Thyroid gland (tissue), 4 donors: ENCODE measurements around the gene THRB.

Experiments
- CTCF ChIP-seq, 6 experiments: fragments of 200-600 bp in 3 of 6; fragments of 450-650 bp in 3 of 6; sonication (generic) in 3 of 6; IDR thresholded peaks; one replicate each; pipeline ENCODE4 v1.5.1; 2016 to 2019; ENCODE audit warnings: antibody characterized with exemption in 6 of 6, mild to moderate bottlenecking in 2 of 6, inconsistent platforms in 1 of 6, moderate library complexity in 1 of 6
- POLR2A ChIP-seq, 2 donors: fragments of 450-650 bp; IDR thresholded peaks; one replicate each; pipeline ENCODE4 v1.6.1; 2017; ENCODE audit warnings: antibody characterized with exemption in 2 of 2, mild to moderate bottlenecking in 2 of 2, moderate library complexity in 1 of 2

GRCh38 chr3:24110051-24110450, 384.6 kb downstream of the THRB start:
- TF ChIP-seq CTCF (IDR thresholded peaks at IDR 0.05) = no peak
- no peak for TF ChIP-seq POLR2A (IDR thresholded peaks at IDR 0.05)
